ENCODE measurements around the gene NOX3.

The NOX3 gene

DNA sequence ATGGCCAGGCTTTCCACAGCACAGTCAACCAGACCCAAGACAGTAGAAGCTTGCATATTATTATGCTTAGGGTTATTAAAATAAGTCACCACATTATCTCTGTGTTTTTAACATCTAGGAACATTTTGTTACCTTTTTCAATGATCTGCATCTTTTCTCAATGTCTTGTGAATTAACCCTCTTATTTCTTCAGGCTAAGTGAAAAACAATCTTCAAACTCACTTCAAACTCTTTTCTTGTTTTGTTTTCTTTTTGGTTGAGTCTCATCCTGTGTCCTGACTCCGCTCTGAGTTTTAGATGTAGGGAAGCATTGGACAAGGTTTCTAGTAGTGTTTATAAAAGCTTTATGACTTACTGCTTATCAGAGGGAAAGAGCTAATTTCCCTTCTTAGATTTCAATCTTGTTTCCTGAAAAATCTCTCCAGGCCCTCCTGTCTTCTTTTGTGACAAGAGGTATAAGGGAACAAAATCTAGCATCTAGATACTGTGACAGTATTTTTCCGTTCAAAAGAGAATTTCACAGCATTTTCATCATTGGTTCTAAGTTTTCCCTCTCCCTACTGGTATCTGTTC is 26.2 kb downstream of the NOX3 start:
- no peak overlapping the region for H3K4me2 ChIP-seq
- H4K20me1 ChIP-seq: no peaks in the 10 kb centered on the region
- no peak for TF ChIP-seq Cebpa-rat (IDR thresholded peaks at IDR 0.05)
- H3K27me3 ChIP-seq: no peaks in the 10 kb centered on the region
- no peaks in the 10 kb centered on the region for H3K36me3 ChIP-seq
- peaks cover 0 to 6% (median 0%) of the 10 kb centered on the region in 11 experiments; a peak in 2 of 22 replicates for H3K9me3 ChIP-seq (replicated peaks in 1 of 11)
- H3K9ac ChIP-seq: no peak overlapping the region
- H3K4me3 ChIP-seq: no peak overlapping the region
- peaks cover 0 to 12% (median 0%) of the 10 kb centered on the region in 10 experiments; a peak in 4 of 20 replicates for H3K4me1 ChIP-seq
- H3K27ac ChIP-seq: no peak overlapping the region

GRCh38 chr6:155426408-155426945 is 29.2 kb downstream of the NOX3 start:
- Histone ChIP-seq H3K4me2 (no peak overlapping the region), H3K9me3 (replicated peaks in 1 of 11) (peaks cover 0 to 11% (median 7%) of the 10 kb centered on the region in 11 experiments; a peak in 10 of 22 replicates), H3K9ac (no peak overlapping the region), H3K27ac (no peak overlapping the region), H3K4me1 (peaks cover 4 to 7% (median 7%) of the 10 kb centered on the region in 10 experiments; a peak in 18 of 20 replicates), H3K36me3 (no peaks in the 10 kb centered on the region), H3K4me3 (no peak overlapping the region), H4K20me1 (no peaks in the 10 kb centered on the region), H3K27me3 (no peaks in the 10 kb centered on the region)
- TF ChIP-seq Cebpa-rat (IDR thresholded peaks at IDR 0.05): no peak

DNA sequence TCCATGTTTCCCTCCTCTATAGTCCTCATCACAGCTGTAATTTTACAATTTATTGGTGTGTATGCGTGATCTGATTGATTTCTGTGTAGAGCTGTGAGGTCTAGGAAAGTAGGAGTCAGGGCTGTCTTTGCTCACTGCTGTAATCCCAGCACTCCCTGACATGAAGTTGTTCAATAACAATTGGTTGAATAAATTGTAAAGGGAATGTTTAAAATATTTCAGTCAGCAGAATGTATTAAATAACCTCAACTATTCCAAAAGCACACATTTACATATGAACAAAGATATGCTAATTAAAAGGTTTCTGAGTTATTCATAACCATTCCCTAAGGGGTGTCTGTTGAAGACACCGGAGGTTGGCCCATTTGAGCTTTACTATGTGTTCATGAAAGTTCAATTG is 31.5 kb downstream of the NOX3 start:
- Histone ChIP-seq H3K27me3 (no peaks in the 10 kb centered on the region), H3K36me3 (no peaks in the 10 kb centered on the region), H3K4me3 (no peak overlapping the region), H3K9me3 (replicated peaks in 1 of 11) (peaks cover 0 to 17% (median 9%) of the 10 kb centered on the region in 11 experiments; a peak in 12 of 22 replicates), H3K27ac (no peak overlapping the region), H3K4me1 (peaks cover 19 to 29% (median 25%) of the 10 kb centered on the region in 10 experiments), H3K4me2 (no peak overlapping the region), H4K20me1 (no peaks in the 10 kb centered on the region), H3K9ac (no peak overlapping the region)
- TF ChIP-seq Cebpa-rat (IDR thresholded peaks at IDR 0.05): no peak

DNA sequence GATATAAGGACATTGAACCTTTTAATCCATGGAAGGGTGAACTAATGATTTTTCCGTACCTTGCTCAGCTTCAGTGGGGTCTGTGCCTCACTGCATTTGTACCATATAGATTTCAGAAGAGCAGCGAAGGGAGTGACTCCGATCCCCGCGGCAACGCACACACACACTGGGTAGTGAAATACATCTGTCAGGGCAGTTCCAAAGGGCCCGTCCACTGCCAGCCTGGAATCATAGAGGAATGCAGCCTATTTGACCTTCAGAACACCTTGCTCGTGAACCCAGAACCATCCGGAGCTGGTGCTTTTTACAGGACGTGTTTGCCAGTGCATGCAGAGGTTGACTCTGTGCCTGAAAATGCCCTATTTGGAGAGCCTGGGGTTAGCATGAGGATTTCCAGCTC is 33.0 kb downstream of the NOX3 start:
- H3K4me2 ChIP-seq: no peak overlapping the region
- H3K4me1 ChIP-seq: peaks cover 31 to 43% (median 38%) of the 10 kb centered on the region in 10 experiments
- H3K9me3 ChIP-seq (replicated peaks in 1 of 11): peaks cover 0 to 17% (median 9%) of the 10 kb centered on the region in 11 experiments; a peak in 11 of 22 replicates
- no peak for TF ChIP-seq Cebpa-rat (IDR thresholded peaks at IDR 0.05)
- no peaks in the 10 kb centered on the region for H3K27me3 ChIP-seq
- H3K36me3 ChIP-seq: no peaks in the 10 kb centered on the region
- H3K9ac ChIP-seq: no peak overlapping the region
- no peak overlapping the region for H3K27ac ChIP-seq
- no peak overlapping the region for H3K4me3 ChIP-seq
- no peaks in the 10 kb centered on the region for H4K20me1 ChIP-seq

GRCh38 chr6:155420492-155420891 is 35.1 kb downstream of the NOX3 start:
- peak overlapping the region in 6 of 11 experiments; percentile 9 to 50 (median 19); a peak in 7 of 22 replicates for H3K4me2 ChIP-seq
- no peaks in the 10 kb centered on the region for H4K20me1 ChIP-seq
- no peak overlapping the region for H3K9ac ChIP-seq

GRCh38 chr6:155419161-155419560 is 36.5 kb downstream of the NOX3 start:
- H3K4me3 ChIP-seq: no peak overlapping the region
- no peak for TF ChIP-seq Cebpa-rat (IDR thresholded peaks at IDR 0.05)
- H3K4me1 ChIP-seq: peaks cover 46 to 61% (median 52%) of the 10 kb centered on the region in 10 experiments
- peak overlapping the region; percentile 81 to 94 (median 89) for H3K27ac ChIP-seq
- no peaks in the 10 kb centered on the region for H3K36me3 ChIP-seq
- H3K9ac ChIP-seq: peak overlapping the region; percentile 63 to 82 (median 77); a peak in 20 of 22 replicates
- peaks cover 0 to 17% (median 9%) of the 10 kb centered on the region in 11 experiments; a peak in 11 of 22 replicates for H3K9me3 ChIP-seq (replicated peaks in 1 of 11)
- H4K20me1 ChIP-seq: no peaks in the 10 kb centered on the region
- peak overlapping the region; percentile 57 to 86 (median 75) for H3K4me2 ChIP-seq
- H3K27me3 ChIP-seq: no peaks in the 10 kb centered on the region

More at GRCh38 chr6:155420492-155420891, 35.1 kb downstream of the NOX3 start:
- Histone ChIP-seq H3K4me1 (peaks cover 46 to 57% (median 52%) of the 10 kb centered on the region in 10 experiments), H3K27me3 (no peaks in the 10 kb centered on the region), H3K4me3 (no peak overlapping the region), H3K36me3 (no peaks in the 10 kb centered on the region), H3K9me3 (replicated peaks in 1 of 11) (peaks cover 0 to 17% (median 9%) of the 10 kb centered on the region in 11 experiments; a peak in 11 of 22 replicates), H3K27ac (peak overlapping the region in 10 of 11 experiments; percentile 3 to 94 (median 22); a peak in 8 of 22 replicates)
- TF ChIP-seq Cebpa-rat (IDR thresholded peaks at IDR 0.05): no peak

GRCh38 chr6:155418017-155418761 is 37.5 kb downstream of the NOX3 start:
- H4K20me1 ChIP-seq: no peaks in the 10 kb centered on the region
- H3K4me3 ChIP-seq: peak overlapping the region in 9 of 10 experiments; percentile 1 to 56 (median 39); a peak in 10 of 20 replicates
- H3K4me1 ChIP-seq: peaks cover 46 to 61% (median 52%) of the 10 kb centered on the region in 10 experiments

DNA sequence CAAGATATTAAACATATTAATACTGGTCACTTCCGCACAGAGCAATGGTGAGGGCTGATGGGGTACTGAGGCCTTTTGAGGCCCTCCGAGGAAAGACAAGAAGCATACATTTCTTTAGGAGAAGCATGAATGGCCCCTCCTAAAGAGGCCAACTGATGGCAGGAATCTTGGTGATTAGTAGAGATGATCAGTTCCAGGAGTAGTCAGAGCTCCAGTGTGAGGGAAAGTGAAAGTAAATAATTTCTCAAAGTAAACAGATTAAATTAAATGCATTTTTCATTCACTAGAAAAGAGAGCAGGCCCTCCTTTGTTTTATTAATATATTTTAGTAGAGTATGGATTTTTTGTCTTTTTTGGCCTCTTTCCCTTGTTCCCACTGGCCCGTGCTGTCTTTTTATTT is 38.2 kb downstream of the NOX3 start:
- Histone ChIP-seq H3K4me1 (peaks cover 46 to 61% (median 52%) of the 10 kb centered on the region in 10 experiments), H3K4me2 (peak overlapping the region; percentile 57 to 89 (median 77)), H3K4me3 (peak overlapping the region in 7 of 10 experiments; percentile 1 to 56 (median 39); a peak in 7 of 20 replicates), H3K27ac (peak overlapping the region; percentile 81 to 94 (median 89)), H3K27me3 (no peaks in the 10 kb centered on the region), H4K20me1 (no peaks in the 10 kb centered on the region), H3K36me3 (no peaks in the 10 kb centered on the region), H3K9ac (peak overlapping the region; percentile 68 to 83 (median 78)), H3K9me3 (replicated peaks in 1 of 11) (peaks cover 0 to 16% (median 9%) of the 10 kb centered on the region in 11 experiments; a peak in 11 of 22 replicates)
- TF ChIP-seq Cebpa-rat (IDR thresholded peaks at IDR 0.05): no peak

More at GRCh38 chr6:155418017-155418761, 37.5 kb downstream of the NOX3 start:
- H3K27ac ChIP-seq: peak overlapping the region; percentile 81 to 94 (median 89)
- no peaks in the 10 kb centered on the region for H3K27me3 ChIP-seq
- peak; percentile 30 to 87 (median 62); a peak in 16 of 22 replicates for TF ChIP-seq Cebpa-rat (IDR thresholded peaks at IDR 0.05)
- peak overlapping the region; percentile 57 to 89 (median 77) for H3K4me2 ChIP-seq
- H3K36me3 ChIP-seq: no peaks in the 10 kb centered on the region
- H3K9ac ChIP-seq: peak overlapping the region; percentile 68 to 83 (median 78)
- H3K9me3 ChIP-seq (replicated peaks in 1 of 11): peaks cover 0 to 17% (median 9%) of the 10 kb centered on the region in 11 experiments; a peak in 11 of 22 replicates

Measured in BLaER1 treated with 17β-estradiol and CSF1 and Interleukin-3, amounts not matched to agents 10 nM and 100 nM (cell line).